ENCODE measurements around the gene MTRFR.

The MTRFR gene

DNA sequence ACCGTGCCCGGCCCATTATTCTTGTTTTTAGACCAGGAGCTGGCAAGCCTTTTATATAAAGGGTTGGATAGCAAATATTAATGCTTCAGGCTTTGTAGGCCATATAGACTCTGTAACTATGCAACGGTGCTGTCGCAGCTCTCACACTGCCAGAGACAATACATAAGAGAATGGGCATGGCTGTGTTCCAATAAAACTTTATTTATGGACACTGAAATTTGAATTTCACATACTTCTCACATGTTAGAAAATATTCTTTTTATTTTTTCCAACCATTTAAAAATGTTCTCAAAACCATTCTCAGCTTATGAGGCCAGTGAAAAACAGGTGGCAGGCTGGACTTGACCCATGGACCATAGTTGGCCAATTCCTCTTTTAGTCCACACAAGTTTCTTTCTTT is 51.4 kb downstream of the MTRFR start:
- TF ChIP-seq REST (IDR thresholded peaks at IDR 0.05; ENCODE audit: insufficient read depth in 1 of 2, low read depth in 2 of 2, low read length in 2 of 2), result no peak

- no peak for TF ChIP-seq FOXP2 (optimal IDR thresholded peaks at IDR 0.05; ENCODE audit: borderline replicate concordance, extremely low read depth, extremely low read length, insufficient read depth)
- no peak for TF ChIP-seq TAF1 (IDR thresholded peaks at IDR 0.05; ENCODE audit: borderline replicate concordance, insufficient read depth, low read length)
- no peak for TF ChIP-seq REST (IDR thresholded peaks at IDR 0.05; ENCODE audit: insufficient read depth in 1 of 2, low read depth in 2 of 2, low read length in 2 of 2)
- no peak for TF ChIP-seq POLR2AphosphoS5 (IDR thresholded peaks at IDR 0.05; ENCODE audit: low read depth, low read length)
- TF ChIP-seq SIN3A (IDR thresholded peaks at IDR 0.05; ENCODE audit: borderline replicate concordance, insufficient read depth, low read length), result no peak
Observed at GRCh38 chr12:123286652-123287373, 53.6 kb downstream of the MTRFR start.

DNA sequence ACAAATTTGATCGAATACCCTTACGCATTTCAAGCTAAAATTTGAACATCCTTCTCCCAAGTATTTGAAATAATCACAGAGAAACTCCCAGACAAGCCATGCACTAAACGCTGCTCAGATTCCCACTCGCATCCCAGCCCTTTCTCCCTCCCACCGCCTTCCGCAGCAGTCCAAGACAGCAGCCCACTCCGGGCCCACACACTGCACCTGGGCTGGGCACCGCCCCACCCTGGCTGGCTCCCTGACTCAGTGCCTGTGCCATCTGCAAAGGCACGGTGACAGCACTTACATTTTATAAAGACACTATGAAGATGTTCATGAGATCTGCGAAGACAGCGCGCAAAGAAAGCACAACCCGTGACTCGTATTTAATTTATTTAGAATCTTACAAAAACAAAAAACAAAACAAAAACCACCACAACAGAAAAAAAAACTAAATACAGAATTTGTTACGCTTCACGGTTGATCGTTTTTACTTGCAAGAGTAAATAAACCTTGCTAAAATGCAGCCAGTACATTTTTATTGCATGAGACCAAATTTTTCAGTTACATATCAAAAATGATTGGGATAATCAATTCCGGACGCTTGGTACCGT is 55.6 kb downstream of the MTRFR start:
- TF ChIP-seq POLR2AphosphoS5 (IDR thresholded peaks at IDR 0.05; ENCODE audit: low read depth, low read length) (no peak), TAF1 (IDR thresholded peaks at IDR 0.05; ENCODE audit: borderline replicate concordance, insufficient read depth, low read length) (no peak), REST (IDR thresholded peaks at IDR 0.05; ENCODE audit: insufficient read depth in 1 of 2, low read depth in 2 of 2, low read length in 2 of 2) (no peak), FOXP2 (optimal IDR thresholded peaks at IDR 0.05; ENCODE audit: borderline replicate concordance, extremely low read depth, extremely low read length, insufficient read depth) (no peak), SIN3A (IDR thresholded peaks at IDR 0.05; ENCODE audit: borderline replicate concordance, insufficient read depth, low read length) (no peak)

DNA sequence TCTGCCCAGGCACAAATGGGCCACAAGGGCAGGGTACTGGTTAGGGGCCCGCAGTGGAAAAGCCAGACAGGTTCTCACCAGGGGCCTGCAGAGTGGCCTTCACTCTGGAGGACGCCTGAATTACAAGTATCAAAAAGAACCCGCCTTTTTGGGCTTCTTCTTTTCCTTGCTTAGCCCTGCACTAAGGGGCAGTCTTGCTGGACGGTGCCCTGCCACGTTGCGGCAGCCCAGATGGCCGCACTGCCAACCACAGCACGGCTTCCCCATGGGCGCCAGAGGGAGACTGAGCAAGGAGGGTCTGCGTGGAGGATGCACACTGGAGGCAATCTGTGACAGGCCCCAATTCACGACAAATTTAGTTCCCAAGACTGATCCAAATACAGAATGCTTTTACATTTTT is 56.7 kb downstream of the MTRFR start:
- no peak for TF ChIP-seq REST (IDR thresholded peaks at IDR 0.05; ENCODE audit: insufficient read depth in 1 of 2, low read depth in 2 of 2, low read length in 2 of 2)
- TF ChIP-seq SIN3A (IDR thresholded peaks at IDR 0.05; ENCODE audit: borderline replicate concordance, insufficient read depth, low read length), result no peak
- TF ChIP-seq FOXP2 (optimal IDR thresholded peaks at IDR 0.05; ENCODE audit: borderline replicate concordance, extremely low read depth, extremely low read length, insufficient read depth), result no peak
- TF ChIP-seq TAF1 (IDR thresholded peaks at IDR 0.05; ENCODE audit: borderline replicate concordance, insufficient read depth, low read length), result no peak
- no peak for TF ChIP-seq POLR2AphosphoS5 (IDR thresholded peaks at IDR 0.05; ENCODE audit: low read depth, low read length)

Measured in PFSK-1 (cell line).